MM.1S (cell line): ENCODE measurements around the gene TXLNG.

ENCODE experiments used
- EZH2 ChIP-seq: fragments of 300-600 bp; sonication (generic); optimal IDR thresholded peaks from 2 replicates; pipeline ENCODE3; 2017; ENCODE audit warnings: low read depth, mild to moderate bottlenecking, antibody characterized with exemption, low read length, mixed read lengths
- TF ChIP-seq, protein P1 (sequence below): fragments of 300-600 bp; sonication (generic); IDR thresholded peaks from 2 replicates; pipeline ENCODE4 v1.5.1; 2016; ENCODE audit warnings: antibody characterized with exemption, low read length, mixed read lengths

DNA sequence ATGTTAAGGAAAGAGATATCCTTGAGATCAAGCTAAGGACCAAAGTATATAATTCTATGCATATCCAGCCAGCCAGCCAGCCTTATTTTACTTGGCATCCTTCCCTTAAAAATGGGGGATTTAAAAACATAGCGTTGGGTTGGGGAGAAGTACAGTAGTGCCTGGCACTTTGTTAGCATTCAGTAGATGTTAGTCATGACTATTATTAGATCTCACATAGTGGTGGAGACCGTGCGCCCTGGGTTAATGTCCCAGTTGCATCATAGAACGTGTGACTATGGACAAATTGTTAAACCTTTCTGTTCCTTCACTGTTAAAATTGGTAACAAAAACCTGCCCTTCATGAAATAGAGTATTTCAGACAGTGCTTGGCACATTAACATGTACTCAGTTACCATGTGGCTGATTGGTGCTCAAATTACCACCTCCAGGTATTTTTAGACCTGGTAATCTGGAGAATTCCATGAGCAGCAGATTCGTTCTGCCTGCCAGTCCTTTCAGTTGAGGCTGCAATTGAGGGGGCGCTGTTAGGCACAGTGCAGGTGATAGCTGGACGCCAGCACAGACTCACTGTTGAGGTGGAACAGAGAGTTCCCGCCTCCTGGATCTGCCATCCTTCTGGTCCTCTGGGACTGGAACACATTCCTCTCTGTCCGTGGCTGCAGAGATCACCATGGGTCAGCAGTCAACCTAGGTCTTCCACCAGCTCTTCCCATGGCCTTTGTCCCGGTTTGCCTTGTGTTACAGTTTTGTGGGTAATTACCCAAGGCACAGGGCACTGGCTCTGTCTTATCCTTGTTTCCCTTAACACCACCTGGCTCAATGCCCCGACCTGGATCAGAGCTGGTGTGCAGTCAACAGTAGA lies 52.2 kb downstream of the TXLNG start:
- TF ChIP-seq, protein P1, sequence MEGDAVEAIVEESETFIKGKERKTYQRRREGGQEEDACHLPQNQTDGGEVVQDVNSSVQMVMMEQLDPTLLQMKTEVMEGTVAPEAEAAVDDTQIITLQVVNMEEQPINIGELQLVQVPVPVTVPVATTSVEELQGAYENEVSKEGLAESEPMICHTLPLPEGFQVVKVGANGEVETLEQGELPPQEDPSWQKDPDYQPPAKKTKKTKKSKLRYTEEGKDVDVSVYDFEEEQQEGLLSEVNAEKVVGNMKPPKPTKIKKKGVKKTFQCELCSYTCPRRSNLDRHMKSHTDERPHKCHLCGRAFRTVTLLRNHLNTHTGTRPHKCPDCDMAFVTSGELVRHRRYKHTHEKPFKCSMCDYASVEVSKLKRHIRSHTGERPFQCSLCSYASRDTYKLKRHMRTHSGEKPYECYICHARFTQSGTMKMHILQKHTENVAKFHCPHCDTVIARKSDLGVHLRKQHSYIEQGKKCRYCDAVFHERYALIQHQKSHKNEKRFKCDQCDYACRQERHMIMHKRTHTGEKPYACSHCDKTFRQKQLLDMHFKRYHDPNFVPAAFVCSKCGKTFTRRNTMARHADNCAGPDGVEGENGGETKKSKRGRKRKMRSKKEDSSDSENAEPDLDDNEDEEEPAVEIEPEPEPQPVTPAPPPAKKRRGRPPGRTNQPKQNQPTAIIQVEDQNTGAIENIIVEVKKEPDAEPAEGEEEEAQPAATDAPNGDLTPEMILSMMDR = no peak
- TF ChIP-seq EZH2 = no peak
